ENCODE results near the gene CETN2.
"Not testable (repeated sequence)": the region's sequence is repeated elsewhere in the genome, so short reads cannot be mapped to it uniquely, and the experiment has no call there.

Gene CETN2

DNA sequence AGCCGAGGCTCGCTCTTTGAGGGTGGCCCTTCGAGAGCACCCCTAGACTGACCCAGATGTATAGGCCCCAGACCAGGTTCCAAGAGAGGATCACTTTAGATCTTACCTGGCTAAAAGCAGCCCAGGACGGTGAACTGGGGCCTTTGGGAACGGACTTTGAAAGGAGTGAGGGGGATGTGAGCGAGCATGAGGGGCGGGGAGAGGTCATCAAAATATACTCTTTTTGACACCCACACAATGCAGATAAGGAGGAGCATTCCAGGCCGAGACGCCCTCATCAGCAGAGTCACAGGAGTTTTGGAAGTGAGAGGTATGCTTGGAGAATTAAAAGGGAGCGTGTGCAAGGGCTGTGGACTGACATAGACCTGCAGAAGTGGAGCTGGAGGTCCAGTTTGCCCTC, 834 bp upstream of the CETN2 start:
- no peak for DNase-seq

DNA sequence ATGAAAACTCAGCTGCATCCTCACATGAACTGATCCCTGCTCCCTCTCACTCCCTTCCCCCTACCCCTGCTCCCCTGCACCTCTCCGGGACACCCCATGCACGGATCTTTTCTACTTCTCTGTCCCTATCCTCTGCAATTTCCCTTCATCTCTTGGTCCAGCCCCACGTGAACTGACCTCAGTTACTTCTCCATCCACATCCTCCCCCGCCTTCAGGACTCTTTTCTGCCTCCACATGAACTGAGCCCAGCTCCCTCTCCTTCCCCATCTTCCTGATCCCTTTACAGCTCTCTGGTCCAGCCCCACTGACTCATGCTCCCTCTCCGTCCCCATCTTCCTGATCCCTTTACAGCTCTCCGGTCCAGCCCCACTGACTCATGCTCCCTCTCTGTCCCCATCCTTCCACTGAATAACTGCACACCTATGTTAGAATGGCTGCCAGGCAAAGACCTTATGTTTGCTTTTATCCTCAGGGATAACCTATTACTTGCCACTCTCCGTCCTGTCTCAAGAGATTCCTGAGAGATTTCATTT, 5.6 kb downstream of the CETN2 start:
- no peak for DNase-seq

DNA sequence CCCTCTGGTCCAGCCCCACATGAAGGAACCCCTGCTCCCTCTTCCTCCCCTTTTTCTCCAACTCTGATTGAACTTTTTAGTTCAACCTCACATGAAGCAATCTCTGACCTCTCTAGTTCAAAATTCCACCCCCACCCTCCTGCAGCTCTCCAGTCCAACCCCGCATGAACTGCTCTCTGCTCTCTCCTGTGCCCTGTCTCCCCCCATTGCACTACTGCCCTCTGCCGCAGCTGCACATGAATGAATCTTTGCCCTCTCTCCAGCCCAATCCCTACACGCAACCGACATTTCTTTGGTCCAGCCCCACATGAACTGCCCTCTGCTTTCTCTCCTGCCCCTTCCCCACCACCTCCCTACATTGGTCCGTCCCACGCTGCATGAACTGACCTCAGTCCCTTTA, 6.9 kb downstream of the CETN2 start:
- no peak for DNase-seq

DNA sequence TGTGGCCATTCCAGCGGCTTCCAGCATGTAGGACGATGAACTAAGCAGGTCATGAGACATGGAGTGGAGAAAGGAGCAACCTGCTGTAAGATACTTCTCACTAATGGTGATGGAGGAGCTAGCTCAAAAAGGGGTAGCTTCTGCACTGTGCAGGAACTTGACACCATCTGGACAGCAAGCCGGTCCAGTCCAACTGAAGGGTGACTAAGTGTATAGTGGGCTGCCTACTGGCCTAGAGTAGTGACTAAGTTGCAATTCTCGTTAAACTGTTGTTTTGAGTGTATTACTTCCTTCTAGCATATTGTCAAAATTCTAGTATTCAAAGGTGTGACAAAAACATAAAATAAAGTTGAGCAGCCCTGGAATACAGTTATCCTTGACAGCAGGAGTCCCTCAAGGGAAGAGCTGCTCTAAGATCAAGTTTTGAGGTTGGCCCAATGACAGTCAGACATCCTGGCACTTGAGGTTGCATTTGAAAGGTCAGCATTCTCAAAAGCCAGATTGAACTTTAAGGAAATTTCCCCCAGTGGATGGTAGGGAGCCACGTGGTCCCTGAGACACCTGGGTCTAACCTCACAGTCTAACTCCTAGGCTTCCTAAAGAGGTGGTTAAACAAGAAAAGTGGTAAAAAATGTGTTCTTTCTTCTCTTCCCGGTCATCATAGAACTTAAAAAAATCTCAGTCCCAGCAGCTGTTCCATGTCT, 8.0 kb downstream of the CETN2 start:
- DNase-seq = no peak

DNA sequence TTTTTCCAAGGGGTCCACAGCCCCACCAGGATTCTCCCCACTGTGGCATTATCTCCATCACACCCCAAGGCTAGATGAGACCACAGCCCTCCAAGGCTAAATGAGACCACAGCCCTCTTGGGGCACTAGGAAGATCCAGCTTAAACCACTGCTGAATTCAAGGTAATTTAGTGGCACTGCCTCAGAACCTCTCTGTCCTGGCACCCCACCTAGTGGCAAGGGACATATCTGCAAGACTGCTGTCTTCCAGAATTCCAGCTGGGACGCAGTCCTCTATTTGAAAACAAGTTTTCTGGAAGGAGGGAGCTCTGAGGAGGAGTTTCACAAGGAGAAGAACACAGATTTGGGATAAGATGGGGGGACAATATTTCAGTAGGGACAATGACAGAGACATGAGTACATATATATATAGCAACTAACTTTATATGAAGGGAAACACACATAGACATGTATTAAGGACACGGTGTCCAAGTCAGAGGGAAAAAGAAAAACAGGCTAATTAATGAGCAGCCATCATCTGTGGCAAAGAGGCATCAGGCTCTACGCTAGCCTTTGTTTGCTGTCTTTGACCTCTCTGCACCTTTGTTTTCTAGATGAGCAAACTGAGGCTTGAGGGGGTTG, 9.3 kb downstream of the CETN2 start:
- peak; percentile 2 for DNase-seq

DNA sequence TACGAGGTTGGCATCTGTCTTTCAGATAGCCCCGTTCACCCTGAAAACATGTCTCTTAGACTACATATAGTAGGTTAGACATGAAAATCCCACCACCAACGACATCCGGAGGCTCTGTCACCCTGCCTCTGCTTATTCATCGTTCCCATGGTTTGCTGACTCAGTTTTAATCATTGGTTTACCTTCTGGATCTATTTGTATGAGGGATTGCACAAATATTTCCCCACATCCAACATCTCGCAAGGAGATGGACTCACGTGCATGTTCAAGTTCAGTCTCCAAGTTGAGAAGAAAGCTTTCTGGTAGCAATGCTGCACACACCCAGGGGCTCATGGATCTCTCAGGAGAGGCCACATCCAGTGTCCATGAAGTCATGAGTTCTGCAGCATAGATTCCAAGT, 10.8 kb downstream of the CETN2 start:
- DNase-seq = no peak

DNA sequence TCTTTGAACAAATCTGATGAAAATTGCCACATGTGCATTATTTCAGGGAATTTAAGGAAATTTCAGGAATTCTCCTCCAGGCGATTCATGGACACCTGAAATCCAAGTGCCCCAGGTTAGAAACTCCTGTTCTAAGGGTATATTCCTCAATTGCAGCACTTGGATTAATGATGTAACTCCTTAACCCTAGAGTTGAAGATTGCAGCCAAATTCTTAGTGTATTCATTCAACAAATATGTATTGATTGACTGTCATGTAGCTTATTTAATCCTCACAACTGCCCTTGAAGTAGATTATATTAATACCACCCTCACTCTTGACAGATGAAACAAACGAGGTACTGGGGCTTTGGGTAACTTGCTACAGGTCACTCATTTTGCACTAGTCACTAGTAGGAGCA, 11.3 kb downstream of the CETN2 start:
- no peak for DNase-seq

DNA sequence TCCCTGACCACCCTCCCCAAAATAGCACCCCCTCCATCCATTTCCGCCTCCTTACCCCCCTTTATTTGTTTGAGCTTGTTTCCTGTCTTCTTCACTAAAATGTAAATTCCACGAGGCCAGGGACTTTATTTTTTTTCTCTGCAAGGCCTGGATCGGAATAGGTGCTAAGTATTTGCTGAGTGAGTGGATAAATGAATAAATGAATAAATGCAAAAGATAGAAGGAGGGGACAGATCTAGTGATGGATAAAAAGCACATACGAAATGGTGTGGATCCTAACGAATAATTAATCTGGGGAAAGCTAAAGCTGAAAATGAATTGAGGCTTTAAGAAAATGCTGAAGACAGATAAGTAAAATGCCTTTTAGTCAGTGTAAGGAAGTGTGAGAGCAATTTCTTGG, 12.2 kb downstream of the CETN2 start:
- no peak for DNase-seq

DNA sequence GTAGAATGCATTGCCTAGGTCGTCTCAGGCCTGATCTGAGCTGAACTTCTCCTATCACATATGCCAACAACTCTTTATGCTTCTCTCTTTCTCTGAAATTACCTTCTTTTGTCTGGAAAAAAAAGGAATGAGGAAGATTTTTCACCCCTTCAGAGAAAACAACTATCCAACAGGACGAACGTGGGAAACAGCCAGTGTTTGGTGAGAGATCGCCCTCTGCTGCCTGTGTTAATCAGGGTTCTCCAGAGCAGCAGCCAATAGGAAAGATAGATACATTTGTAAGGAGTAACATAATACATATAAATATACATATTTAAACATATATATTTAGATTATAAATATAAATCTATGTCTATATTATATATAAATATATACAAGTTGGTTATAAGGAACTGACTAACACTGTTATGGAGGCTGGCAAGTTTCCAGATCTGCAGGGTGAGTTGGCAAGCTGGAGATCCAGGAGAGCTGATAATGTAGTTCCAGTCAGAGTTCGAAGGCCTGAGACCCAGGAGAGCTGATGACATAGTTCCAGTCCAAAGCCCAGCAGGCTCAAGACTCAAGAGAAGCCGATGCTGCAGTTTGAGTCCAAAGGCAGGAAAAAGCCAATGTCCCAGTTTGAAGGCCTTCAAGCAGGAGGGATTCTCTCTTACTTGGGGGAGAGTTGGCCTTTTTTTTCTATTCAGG, 13.3 kb downstream of the CETN2 start:
- peak; percentile 22 for DNase-seq

DNA sequence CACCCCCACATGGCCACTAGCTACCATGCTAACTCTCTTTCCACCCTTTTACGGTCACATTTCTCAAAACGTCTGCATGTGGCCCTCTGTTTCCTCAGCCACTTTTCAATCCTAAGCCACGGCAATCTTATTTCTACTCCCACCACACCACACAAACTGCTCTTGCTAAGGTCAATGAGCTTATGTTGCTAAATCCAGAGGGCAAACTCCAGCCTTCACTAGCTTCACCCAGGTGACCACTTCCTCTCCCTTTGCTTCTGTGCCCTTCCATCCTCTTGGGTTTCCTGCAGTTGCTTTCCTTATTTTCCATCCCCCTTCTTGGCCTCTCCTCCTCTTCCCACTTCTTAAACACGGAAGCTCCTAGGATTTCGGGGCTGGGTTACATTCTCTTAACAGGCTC, 16.5 kb downstream of the CETN2 start:
- DNase-seq = no peak

DNA sequence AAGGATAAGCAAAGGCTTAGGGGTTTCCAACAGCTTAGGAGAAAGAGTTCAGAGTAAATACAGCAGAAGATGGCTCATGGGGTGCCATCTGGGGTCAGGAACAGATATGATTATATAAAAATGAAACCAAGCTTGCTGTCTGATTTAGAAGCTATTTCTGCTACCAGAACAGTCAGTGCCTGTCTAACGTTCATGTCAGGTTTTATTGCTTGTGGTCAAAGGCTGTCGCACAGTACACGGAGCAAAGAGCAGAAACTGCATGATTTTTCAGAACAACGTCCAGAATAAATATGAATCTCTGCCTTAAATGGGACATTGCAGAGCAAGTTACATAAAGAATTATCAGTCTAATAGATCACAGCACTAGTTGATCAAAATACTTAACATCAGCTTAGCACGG, 17.4 kb downstream of the CETN2 start:
- no peak for DNase-seq

DNA sequence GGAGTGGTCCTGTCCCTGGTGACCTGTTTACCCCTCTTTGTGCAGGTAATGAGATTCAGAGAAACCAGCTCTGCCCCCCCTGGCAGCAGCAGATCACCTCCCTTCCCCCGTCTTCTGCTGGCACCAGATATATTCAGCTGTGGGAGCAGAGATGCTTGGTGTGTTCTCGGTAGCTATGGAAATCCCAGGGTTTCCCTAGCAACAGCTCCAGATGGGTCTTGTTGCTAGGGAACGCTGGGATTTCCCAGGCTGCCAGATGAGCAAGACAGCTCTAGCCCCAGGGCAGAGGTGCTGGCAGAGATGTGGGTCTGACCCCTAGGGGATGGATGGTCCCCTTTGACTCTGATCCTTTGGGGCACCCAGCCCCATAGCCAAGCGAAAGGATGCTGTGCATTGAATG, 20.2 kb downstream of the CETN2 start:
- DNase-seq = peak; percentile 13

DNA sequence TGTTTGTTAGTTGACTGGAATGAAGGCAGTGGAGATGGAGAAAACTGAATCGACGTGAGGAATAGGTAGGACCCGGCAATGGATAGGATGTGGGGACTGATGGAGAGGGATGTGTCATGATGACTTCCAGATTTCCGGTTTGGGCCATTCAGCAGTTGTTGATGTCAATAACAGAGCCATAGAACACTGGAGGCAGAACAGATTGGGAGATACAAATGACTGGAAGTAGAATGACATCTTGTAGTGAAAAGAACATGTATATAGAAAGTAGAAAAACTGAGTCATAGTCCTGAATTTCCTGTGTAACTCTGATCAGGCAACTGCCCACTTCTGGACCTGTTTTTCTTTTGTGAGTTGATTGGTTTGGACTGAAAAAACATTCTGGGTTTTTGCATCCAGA, 24.5 kb downstream of the CETN2 start:
- DNase-seq = no peak

DNA sequence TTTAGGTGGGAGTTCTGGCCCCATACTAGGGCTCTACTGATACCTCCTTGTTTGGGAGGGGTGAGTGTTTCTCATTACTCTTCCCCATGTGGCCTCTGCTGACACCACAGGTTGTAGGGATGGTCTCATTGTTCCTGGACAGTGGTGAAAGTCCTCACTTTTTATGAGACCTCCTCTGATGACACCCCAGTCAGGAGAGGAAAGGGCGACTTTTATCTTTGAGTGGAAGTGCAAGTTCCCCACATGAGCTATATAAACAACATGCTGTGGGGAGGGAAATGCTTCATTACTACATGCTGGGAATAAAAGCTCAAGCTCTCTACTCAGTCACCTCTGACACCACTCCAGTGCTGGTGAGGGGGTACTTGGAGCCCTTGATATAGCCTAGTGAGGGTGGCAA, 31.6 kb downstream of the CETN2 start:
- DNase-seq = no peak

DNA sequence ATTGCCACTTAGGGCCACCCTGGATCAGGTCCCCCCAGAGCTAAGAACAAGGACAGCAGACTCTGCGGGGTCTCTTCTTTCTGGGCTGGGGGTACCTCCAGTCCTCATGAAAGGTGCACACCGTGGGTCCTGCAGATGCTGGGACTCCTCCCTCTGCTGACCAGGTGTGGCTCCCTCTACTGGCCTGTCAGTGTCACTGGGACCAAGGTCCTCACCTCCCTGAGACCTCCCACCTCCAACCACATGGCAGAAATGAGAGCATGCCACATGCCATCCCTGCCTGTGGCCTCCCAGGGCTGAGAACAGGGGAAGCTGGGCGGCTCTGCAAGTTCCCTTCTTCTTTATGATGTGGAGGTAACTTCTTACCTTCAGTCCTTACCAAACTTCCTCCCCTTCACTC, 43.5 kb downstream of the CETN2 start:
- DNase-seq = not testable (repeated sequence)

Measured in NCI-H2227 treated with DMSO at 0.1 percent for 48 hours (cell line).